AG08396 (cell line): ENCODE data around the gene KLHDC10.
"Not testable (repeated sequence)": the region's sequence is repeated elsewhere in the genome, so short reads cannot be mapped to it uniquely, and the experiment has no call there.

Experiments used
- DNase-seq: peaks from one replicate; pipeline ENCODE4 v3.0.0; 2012; ENCODE audit warnings: low spot score, mixed read lengths

Gene KLHDC10

GRCh38 chr7:130069978-130070860 lies at the start of gene KLHDC10:
Gene KLHDC10, plus strand, starts transcription at chr7:130070534. Its CDS starts 110 bp downstream, at chr7:130070644.
- peak; percentile 98 for DNase-seq

GRCh38 chr7:130021105-130021834 lies 49.1 kb upstream of the KLHDC10 start:
- no peak for DNase-seq

GRCh38 chr7:130022115-130022514 lies 48.2 kb upstream of the KLHDC10 start:
- no peak for DNase-seq

- no peak for DNase-seq
These were observed 47.6 kb upstream of the KLHDC10 start for GRCh38 chr7:130022623-130023175.

- DNase-seq: no peak
These were observed 45.9 kb upstream of the KLHDC10 start for GRCh38 chr7:130024390-130024789.

- no peak for DNase-seq
These were observed 37.6 kb upstream of the KLHDC10 start for GRCh38 chr7:130032698-130033097.

GRCh38 chr7:130037703-130038102 lies 32.6 kb upstream of the KLHDC10 start:
- no peak for DNase-seq

- DNase-seq: no peak
These were observed 29.8 kb upstream of the KLHDC10 start for GRCh38 chr7:130040576-130040975.

- DNase-seq: no peak
These were observed 22.5 kb upstream of the KLHDC10 start for GRCh38 chr7:130047831-130048230.

- no peak for DNase-seq
These were observed 21.4 kb upstream of the KLHDC10 start for GRCh38 chr7:130048906-130049305.

- DNase-seq: not testable (repeated sequence)
These were observed 18.1 kb upstream of the KLHDC10 start for GRCh38 chr7:130052250-130052649.

- not testable (repeated sequence) for DNase-seq
These were observed 15.1 kb upstream of the KLHDC10 start for GRCh38 chr7:130055198-130055597.

- DNase-seq: no peak
These were observed 8.1 kb upstream of the KLHDC10 start for GRCh38 chr7:130062246-130062645.

GRCh38 chr7:130063036-130063435 lies 7.3 kb upstream of the KLHDC10 start:
- no peak for DNase-seq

- DNase-seq: not testable (repeated sequence)
These were observed 5.8 kb upstream of the KLHDC10 start for GRCh38 chr7:130064580-130064926.

- DNase-seq: no peak
These were observed 4.7 kb upstream of the KLHDC10 start for GRCh38 chr7:130065500-130066152.

- no peak for DNase-seq
These were observed 956 bp upstream of the KLHDC10 start for GRCh38 chr7:130069179-130069977.

GRCh38 chr7:130070861-130071622 lies 708 bp downstream of the KLHDC10 start:
- DNase-seq: no peak

GRCh38 chr7:130071701-130072622 lies 1.6 kb downstream of the KLHDC10 start:
- DNase-seq: peak; percentile 74
